Left colon (tissue), 2 donors: Measurements from ENCODE around the gene ZNF195. TPM values are rescaled to one million over a fixed set of nuclear protein-coding genes. Genes with fewer than 3 reads are reported as not detected.
A peak's percentile ranks its signal among the peaks of the same experiment; 100 is the strongest.
"Not testable (repeated sequence)": the region's sequence is repeated elsewhere in the genome, so short reads cannot be mapped to it uniquely, and the experiment has no call there.

Experiments used
- ATAC-seq: fragments of 200-7000 bp; cut with Tn5 transposase; one replicate; pipeline ENCODE4 v1.9.1; 2020; ENCODE audit warnings: mild to moderate bottlenecking, moderate library complexity
- DNase-seq, 2 donors: peaks; one replicate each; pipeline ENCODE4 v3.0.0-alpha.2; 2020
- intact Hi-C, 2 donors: fragments of 100-400 bp; cut with DNase I in 1 of 2; cut with micrococcal nuclease in 1 of 2; formaldehyde crosslinking; loops; one replicate each; pipeline versions ENCODE4 v1.11.2 to v1.14.0; 2022; cut with DNase I, micrococcal nuclease
- total RNA-seq, 2 donors: library from RNA; stranded (reverse); fragmentation: NEBNext Ultra II Directional; extraction: Animal tissue kit (Norgen Biotek cat#: 25700); gene quantifications; one replicate each; pipeline ENCODE4 v1.2.1, GENCODE V29; 2021
- donor health status: DM: no; HTN: no; CAD: no.
- donor health status: DM: yes; HTN: yes; CAD: no.

ZNF195 gene
- total RNA-seq, 2 donors from 2014 or later: 26.8 to 28.4 TPM

- ATAC-seq, intact Hi-C loops, DNase-seq: not testable (repeated sequence)
These were observed 50.4 kb downstream of the ZNF195 start for GRCh38 chr11:3328503-3328902.

- intact Hi-C loops, DNase-seq, ATAC-seq: not testable (repeated sequence)
These were observed 52.5 kb downstream of the ZNF195 start for GRCh38 chr11:3326450-3326849.

- DNase-seq, intact Hi-C loops: not testable (repeated sequence)
- peak; percentile 67 for ATAC-seq
These were observed 54.2 kb downstream of the ZNF195 start for GRCh38 chr11:3324724-3325123.

Other genes with a start within 250 kb of the ZNF195 start
- 10 to 100 TPM; 36.8 to 48.7 TPM for gene OSBPL5, start 213.8 kb downstream of the ZNF195 start, total RNA-seq
- gene MRGPRG, start 160.3 kb downstream of the ZNF195 start, total RNA-seq: not detected
- gene MRGPRE, start 146.7 kb downstream of the ZNF195 start, total RNA-seq: not detected